PC-9 (cell line): Measurements from ENCODE around the gene EIF4E1B. TPM values are rescaled to one million over a fixed set of nuclear protein-coding genes. Genes with fewer than 3 reads are reported as not detected.

ENCODE experiments used
- BruUV-seq: library from RNA; stranded (reverse); fragments of 400-500 nt; replicated peaks from 2 replicates; lab custom pipeline; 2021; lab: Mats Ljungman, UMichigan
- CTCF ChIA-PET: fragments of 300-600 bp; sonication (Branson Sonifier 250); formaldehyde crosslinking; loops from one replicate; lab custom pipeline; 2022; ENCODE audit warnings: antibody characterized with exemption; lab: Charles Lee
- POLR2A ChIA-PET: fragments of 300-600 bp; sonication (Branson Sonifier 250); formaldehyde crosslinking; loops from one replicate; lab custom pipeline; 2022; ENCODE audit warnings: antibody characterized with exemption; ENCODE audit not compliant: unreplicated experiment; lab: Charles Lee
- DNase-seq, 2 experiments: peaks; one replicate each; pipeline versions ENCODE4 v3.0.0 to v3.0.0-alpha.2; 2015 to 2022; ENCODE audit warnings: mixed read lengths in 1 of 2
- H2AFZ ChIP-seq: fragments of 200-600 bp; sonication (generic); 2 replicates; pipeline ENCODE4 v1.8.1; 2017; ENCODE audit warnings: antibody characterized with exemption
- H3F3A ChIP-seq: fragments of 200-600 bp; sonication (generic); 2 replicates; pipeline ENCODE4 v1.8.1; 2017; ENCODE audit warnings: antibody characterized with exemption, mild to moderate bottlenecking, low read depth; ENCODE audit not compliant: insufficient read depth
- H3K27ac ChIP-seq: fragments of 200-600 bp; sonication (generic); 2 replicates; pipeline ENCODE4 v1.6.1; 2016; ENCODE audit warnings: mixed run types
- H3K27me3 ChIP-seq: fragments of 200-600 bp; sonication (generic); 2 replicates; pipeline ENCODE4 v1.6.1; 2016; ENCODE audit warnings: low read depth, mixed run types; ENCODE audit not compliant: insufficient read depth
- H3K36me3 ChIP-seq: fragments of 200-600 bp; sonication (generic); 2 replicates; pipeline ENCODE4 v1.6.1; 2016; ENCODE audit warnings: low read depth, mixed run types
- H3K4me1 ChIP-seq: fragments of 200-600 bp; sonication (generic); replicated peaks from 2 replicates; pipeline ENCODE4 v1.6.1; 2016; ENCODE audit warnings: mixed run types; ENCODE audit not compliant: insufficient read depth
- H3K4me2 ChIP-seq: fragments of 200-600 bp; sonication (generic); 2 replicates; pipeline ENCODE4 v1.6.1; 2017; ENCODE audit warnings: mixed run types
- H3K4me3 ChIP-seq: fragments of 200-600 bp; sonication (generic); 2 replicates; pipeline ENCODE4 v1.6.1; 2016; ENCODE audit warnings: mixed run types
- H3K79me2 ChIP-seq: fragments of 200-600 bp; sonication (generic); 2 replicates; pipeline ENCODE4 v1.6.1; 2017; ENCODE audit warnings: low read depth, mixed run types
- H3K9me2 ChIP-seq: fragments of 200-600 bp; sonication (generic); 2 replicates; pipeline ENCODE4 v1.8.1; 2017; ENCODE audit warnings: mild to moderate bottlenecking; ENCODE audit not compliant: insufficient read depth
- H3K9me3 ChIP-seq: fragments of 200-600 bp; sonication (generic); 2 replicates; pipeline ENCODE4 v1.8.1; 2016; ENCODE audit warnings: low read depth; ENCODE audit not compliant: insufficient read depth
- H4K20me1 ChIP-seq: fragments of 200-600 bp; sonication (generic); 2 replicates; pipeline ENCODE4 v1.8.1; 2017; ENCODE audit not compliant: insufficient read depth
- EZH2 ChIP-seq: fragments of 200-600 bp; sonication (generic); IDR thresholded peaks from 2 replicates; pipeline ENCODE4 v1.8.0; 2017; ENCODE audit warnings: antibody characterized with exemption, low read depth
- intact Hi-C: fragments of 100-400 bp; cut with micrococcal nuclease; formaldehyde crosslinking; loops from one replicate; pipeline ENCODE4 v1.10.0; 2022; ENCODE audit not compliant: unreplicated experiment
- total RNA-seq: library from RNA; stranded (reverse); gene quantifications from 2 replicates; pipeline ENCODE4 v1.2.3, GENCODE V29; 2021
- TF ChIP-seq, protein P1 (sequence below): fragments of 200-600 bp; sonication (generic); conservative IDR thresholded peaks from 2 replicates; pipeline ENCODE4 v1.6.1; 2017; ENCODE audit warnings: mixed run types, antibody characterized with exemption, mild to moderate bottlenecking, moderate library complexity

The EIF4E1B gene
- total RNA-seq, 1 experiment from 2014 or later, result not detected

- Histone ChIP-seq H3K4me3 (no peak overlapping the region), H3K4me2 (no peak overlapping the region), H3F3A (0 out of 2 replicates have a peak, but pooled peaks cover 3% of the 10 kb centered on the region), H3K9me3 (no peaks in the 10 kb centered on the region), H3K79me2 (no peaks in the 10 kb centered on the region), H3K27me3 (peaks cover 22% of the 10 kb centered on the region), H3K36me3 (no peaks in the 10 kb centered on the region), H3K4me1 (no peaks in the 10 kb centered on the region), H3K9me2 (no peaks in the 10 kb centered on the region), H3K27ac (no peak overlapping the region), H4K20me1 (no peaks in the 10 kb centered on the region), H2AFZ (no peak overlapping the region)
- intact Hi-C loops, result no loop called here
- ChIA-PET POLR2A (no interaction called here), CTCF (interaction anchor here (0.7 kb wide), 1 partner anchor 102 kb away, joined by 14 read pairs; no protein-coding TSS in a partner anchor)
- BruUV-seq, result no TSS peak
- DNase-seq, result no peak
- TF ChIP-seq, protein P1, sequence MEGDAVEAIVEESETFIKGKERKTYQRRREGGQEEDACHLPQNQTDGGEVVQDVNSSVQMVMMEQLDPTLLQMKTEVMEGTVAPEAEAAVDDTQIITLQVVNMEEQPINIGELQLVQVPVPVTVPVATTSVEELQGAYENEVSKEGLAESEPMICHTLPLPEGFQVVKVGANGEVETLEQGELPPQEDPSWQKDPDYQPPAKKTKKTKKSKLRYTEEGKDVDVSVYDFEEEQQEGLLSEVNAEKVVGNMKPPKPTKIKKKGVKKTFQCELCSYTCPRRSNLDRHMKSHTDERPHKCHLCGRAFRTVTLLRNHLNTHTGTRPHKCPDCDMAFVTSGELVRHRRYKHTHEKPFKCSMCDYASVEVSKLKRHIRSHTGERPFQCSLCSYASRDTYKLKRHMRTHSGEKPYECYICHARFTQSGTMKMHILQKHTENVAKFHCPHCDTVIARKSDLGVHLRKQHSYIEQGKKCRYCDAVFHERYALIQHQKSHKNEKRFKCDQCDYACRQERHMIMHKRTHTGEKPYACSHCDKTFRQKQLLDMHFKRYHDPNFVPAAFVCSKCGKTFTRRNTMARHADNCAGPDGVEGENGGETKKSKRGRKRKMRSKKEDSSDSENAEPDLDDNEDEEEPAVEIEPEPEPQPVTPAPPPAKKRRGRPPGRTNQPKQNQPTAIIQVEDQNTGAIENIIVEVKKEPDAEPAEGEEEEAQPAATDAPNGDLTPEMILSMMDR, result no peak
- no peak for TF ChIP-seq EZH2
These were observed 4.3 kb upstream of the EIF4E1B start for GRCh38 chr5:176625966-176626875.

DNA sequence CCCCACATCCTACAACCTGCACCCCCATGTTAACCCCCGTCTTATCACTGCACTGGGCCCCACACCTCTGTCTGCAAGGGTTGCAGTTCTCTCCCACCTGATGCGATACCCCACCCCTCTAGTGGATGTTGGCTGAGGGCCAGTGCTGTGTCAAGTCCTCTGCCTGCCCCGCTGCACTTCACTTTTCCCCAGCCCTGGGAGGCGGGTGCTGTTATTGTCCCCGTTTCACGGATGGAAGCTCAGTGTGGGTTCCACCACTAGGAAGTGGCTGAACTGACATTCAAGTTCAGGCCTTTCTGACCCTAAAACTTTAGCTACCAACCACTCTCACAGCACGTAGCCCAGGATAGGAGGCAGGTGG is 3.6 kb upstream of the EIF4E1B start:
- CTCF ChIA-PET, result interaction anchor here (0.7 kb wide), 1 partner anchor 103 kb away, joined by 14 read pairs; no protein-coding TSS in a partner anchor
- Histone ChIP-seq H3K4me2 (no peak overlapping the region), H3K27ac (no peak overlapping the region)

DNA sequence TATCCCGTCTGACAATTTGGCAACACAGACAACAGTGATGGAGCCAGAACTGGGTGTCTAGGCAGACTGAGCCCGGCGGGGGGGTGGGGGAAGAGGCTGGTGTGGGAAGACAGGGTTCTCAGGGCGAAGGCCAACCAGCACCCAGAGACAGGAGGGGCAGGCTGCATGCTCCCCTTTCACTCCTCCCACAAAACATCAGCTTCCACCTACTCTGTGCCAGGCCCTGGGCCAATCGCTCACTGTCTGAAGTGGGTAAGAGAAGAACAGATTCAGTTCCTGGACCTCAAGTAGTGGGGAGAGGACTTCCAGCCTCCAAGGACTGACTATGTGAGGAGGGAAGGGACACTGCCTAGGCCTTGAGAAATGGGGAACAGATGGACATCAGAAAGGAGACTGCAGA is 2.9 kb upstream of the EIF4E1B start:
- no peak for DNase-seq
- intact Hi-C loops, result no loop called here
- Histone ChIP-seq H3K4me1 (no peaks in the 10 kb centered on the region), H3K27ac (no peak overlapping the region), H2AFZ (no peak overlapping the region), H3F3A (0 out of 2 replicates have a peak, but pooled peaks cover 3% of the 10 kb centered on the region), H3K9me3 (no peaks in the 10 kb centered on the region), H3K79me2 (no peaks in the 10 kb centered on the region), H3K4me2 (no peak overlapping the region), H3K4me3 (no peak overlapping the region), H3K27me3 (peaks cover 27% of the 10 kb centered on the region), H4K20me1 (no peaks in the 10 kb centered on the region), H3K36me3 (no peaks in the 10 kb centered on the region), H3K9me2 (no peaks in the 10 kb centered on the region)
- no TSS peak for BruUV-seq
- no peak for TF ChIP-seq EZH2
- TF ChIP-seq, protein P1, result no peak
- CTCF ChIA-PET, result no interaction called here
- POLR2A ChIA-PET, result no interaction called here

More for the DNA sequence above, 3.6 kb upstream of the EIF4E1B start:
- no peak for DNase-seq
- Histone ChIP-seq H3K9me2 (no peaks in the 10 kb centered on the region), H3K36me3 (no peaks in the 10 kb centered on the region), H3K79me2 (no peaks in the 10 kb centered on the region), H3K9me3 (no peaks in the 10 kb centered on the region), H4K20me1 (no peaks in the 10 kb centered on the region), H3K27me3 (peaks cover 22% of the 10 kb centered on the region), H3F3A (0 out of 2 replicates have a peak, but pooled peaks cover 3% of the 10 kb centered on the region), H2AFZ (no peak overlapping the region), H3K4me3 (no peak overlapping the region), H3K4me1 (no peaks in the 10 kb centered on the region)
- POLR2A ChIA-PET, result no interaction called here
- intact Hi-C loops, result no loop called here
- TF ChIP-seq EZH2, result no peak
- TF ChIP-seq, protein P1, result no peak
- no TSS peak for BruUV-seq
